H1 (cell line): Measurements from ENCODE around the gene CILP. TPM values are rescaled to one million over a fixed set of nuclear protein-coding genes. Genes with fewer than 3 reads are reported as not detected.

Experiments used
- CBX8 ChIP-seq: fragments of 300-800, 300-1000 bp; sonication (generic); IDR thresholded peaks from 2 replicates; pipeline ENCODE4 v1.7.1; 2016; ENCODE audit warnings: low read depth, low read length, borderline replicate concordance
- GTF2F1 ChIP-seq: IDR thresholded peaks from 2 replicates; pipeline ENCODE4 v1.6.1; 2012; ENCODE audit warnings: low read depth, low read length, improper control_type of control experiment, borderline replicate concordance
- SIRT6 ChIP-seq: IDR thresholded peaks from one replicate; pipeline ENCODE4 v1.7.1; 2012; ENCODE audit warnings: low read length, inconsistent platforms
- SP4 ChIP-seq: IDR thresholded peaks from 2 replicates; pipeline ENCODE4 v1.6.1; 2012; ENCODE audit warnings: low read length, inconsistent platforms
- USF2 ChIP-seq: IDR thresholded peaks from 2 replicates; pipeline ENCODE4 v1.6.1; 2011; ENCODE audit warnings: low read length, improper control_type of control experiment
- polyA plus RNA-seq, 7 experiments: library from polyadenylated mRNA; depleted of rRNA in 3 of 7; stranded (reverse) in 5 of 7; unstranded in 2 of 7; fragments of >200 nt in 5 of 7; fragments of 200-250 nt in 2 of 7; gene quantifications; 1 replicate in 5 of 7; 2 replicates in 1 of 7; 4 replicates in 1 of 7; pipeline versions ENCODE4 v1.2.1 to v1.2.3, GENCODE V29; 2011 to 2013; ENCODE audit warnings: missing spikeins in 2 of 7, mixed read lengths in 2 of 7
- total RNA-seq: library from RNA; stranded (reverse); fragmentation: NEBNext Ultra II Directional; extraction: Animal tissue kit (Norgen Biotek cat#: 25700); gene quantifications from 2 replicates; pipeline ENCODE4 v1.2.1, GENCODE V29; 2021

CILP gene
- total and polyA plus RNA-seq, 2 of the 8 experiments (the other 6 are each of a cell fraction or from before 2014, with no cell fraction given): 0.02 TPM; not detected in 1

- TF ChIP-seq CBX8 (no peak), SIRT6 (no peak), SP4 (no peak), GTF2F1 (no peak), USF2 (no peak)
These were observed 33.4 kb downstream of the CILP start (continued) for GRCh38 chr15:65177901-65178300.
